HG03342 (cell line): Measurements from ENCODE around the gene SEMA4C.
"Not testable (repeated sequence)": the region's sequence is repeated elsewhere in the genome, so short reads cannot be mapped to it uniquely, and the experiment has no call there.

Source experiments
- ATAC-seq: cut with Tn5 transposase; IDR thresholded peaks from one replicate; pipeline ENCODE4 v1.9.1; 2021; ENCODE audit warnings: mild to moderate bottlenecking, moderate library complexity; ENCODE audit not compliant: unreplicated experiment

The SEMA4C gene

DNA sequence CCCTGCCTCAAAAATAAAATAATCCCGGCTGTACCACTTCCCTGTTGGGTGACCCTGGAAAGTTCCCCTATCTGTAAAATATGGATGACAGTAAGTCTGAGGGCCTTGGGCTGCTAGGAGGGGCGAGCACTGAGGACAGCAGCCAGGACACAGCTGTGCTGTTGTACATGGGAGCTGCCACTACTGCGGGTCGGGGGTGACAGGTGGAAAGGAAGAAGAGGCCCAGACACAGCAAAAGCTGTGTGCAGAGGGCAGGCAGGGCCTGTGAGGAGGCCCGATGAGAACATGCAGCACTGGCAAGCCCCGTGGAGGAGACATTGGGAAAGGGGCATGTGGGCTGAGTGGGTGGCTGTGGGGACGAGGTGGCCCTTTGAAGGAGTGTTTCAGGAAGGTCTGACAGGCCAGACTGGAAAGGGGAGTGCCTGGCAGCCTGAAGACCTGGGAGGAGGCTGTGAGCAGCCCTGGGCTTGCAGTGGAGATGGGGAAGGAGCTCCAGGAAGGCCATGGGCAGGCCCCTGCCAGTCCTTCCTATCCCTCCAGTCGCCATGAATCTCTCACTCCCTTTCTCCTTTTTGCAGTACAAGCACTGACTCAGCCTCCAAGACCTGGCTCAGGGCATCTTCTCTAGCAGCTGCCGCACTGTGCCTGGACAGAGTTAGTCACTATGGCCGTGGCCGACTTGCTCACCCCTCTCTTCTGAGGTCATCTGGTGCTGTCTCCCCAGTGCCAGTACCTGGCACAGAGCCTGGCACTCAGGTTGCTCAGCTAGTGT lies 28.9 kb upstream of the SEMA4C start:
- no peak for ATAC-seq

DNA sequence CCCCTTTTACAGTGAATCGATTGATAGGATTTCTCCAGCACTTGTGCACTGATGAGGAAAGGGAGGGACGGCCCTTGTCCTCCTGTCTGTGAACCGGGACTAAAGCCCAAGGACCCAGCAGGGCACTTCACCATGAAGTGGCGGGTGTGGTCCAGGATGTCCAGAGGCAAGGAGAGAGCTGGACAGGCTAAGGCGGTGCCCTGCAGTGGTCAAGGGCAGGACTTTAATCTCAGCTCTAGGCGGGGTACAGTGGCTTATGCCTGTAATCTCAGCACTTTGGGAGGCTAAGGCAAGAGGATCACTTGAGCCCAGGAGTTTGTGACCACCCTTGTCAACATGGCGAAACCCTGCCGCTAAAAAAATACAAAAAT lies 28.2 kb upstream of the SEMA4C start:
- no peak for ATAC-seq

DNA sequence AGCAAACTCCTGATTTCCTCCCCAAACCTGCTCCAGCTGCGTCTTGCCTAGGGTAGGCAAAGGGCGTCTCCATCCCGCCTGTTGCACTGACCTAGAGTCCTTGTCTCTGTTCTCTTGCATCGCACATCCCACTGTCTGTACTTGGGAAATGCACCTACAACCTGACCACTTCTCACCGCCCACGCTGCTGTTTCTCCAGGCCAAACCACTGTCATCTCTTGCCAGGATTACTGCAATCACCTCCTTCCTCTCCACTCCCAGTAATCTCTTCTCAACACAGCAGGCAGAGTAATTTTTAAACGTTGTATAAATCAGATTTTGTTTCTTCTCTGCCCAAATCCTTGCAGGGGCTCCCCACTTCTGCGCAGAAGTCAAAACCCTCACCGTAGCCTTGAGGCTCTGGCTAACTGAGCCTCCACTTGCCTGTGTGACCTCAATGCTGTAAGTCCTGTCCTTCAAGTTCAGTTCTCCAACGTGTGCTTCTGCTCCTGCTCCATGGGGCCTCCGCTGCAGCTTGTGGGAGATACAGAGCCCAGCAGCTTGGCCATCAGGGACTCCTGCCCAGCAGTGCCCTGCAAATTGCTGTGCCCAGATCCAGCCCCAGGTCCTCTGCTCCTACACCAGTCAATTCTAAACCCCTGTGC lies 27.7 kb upstream of the SEMA4C start:
- no peak for ATAC-seq

DNA sequence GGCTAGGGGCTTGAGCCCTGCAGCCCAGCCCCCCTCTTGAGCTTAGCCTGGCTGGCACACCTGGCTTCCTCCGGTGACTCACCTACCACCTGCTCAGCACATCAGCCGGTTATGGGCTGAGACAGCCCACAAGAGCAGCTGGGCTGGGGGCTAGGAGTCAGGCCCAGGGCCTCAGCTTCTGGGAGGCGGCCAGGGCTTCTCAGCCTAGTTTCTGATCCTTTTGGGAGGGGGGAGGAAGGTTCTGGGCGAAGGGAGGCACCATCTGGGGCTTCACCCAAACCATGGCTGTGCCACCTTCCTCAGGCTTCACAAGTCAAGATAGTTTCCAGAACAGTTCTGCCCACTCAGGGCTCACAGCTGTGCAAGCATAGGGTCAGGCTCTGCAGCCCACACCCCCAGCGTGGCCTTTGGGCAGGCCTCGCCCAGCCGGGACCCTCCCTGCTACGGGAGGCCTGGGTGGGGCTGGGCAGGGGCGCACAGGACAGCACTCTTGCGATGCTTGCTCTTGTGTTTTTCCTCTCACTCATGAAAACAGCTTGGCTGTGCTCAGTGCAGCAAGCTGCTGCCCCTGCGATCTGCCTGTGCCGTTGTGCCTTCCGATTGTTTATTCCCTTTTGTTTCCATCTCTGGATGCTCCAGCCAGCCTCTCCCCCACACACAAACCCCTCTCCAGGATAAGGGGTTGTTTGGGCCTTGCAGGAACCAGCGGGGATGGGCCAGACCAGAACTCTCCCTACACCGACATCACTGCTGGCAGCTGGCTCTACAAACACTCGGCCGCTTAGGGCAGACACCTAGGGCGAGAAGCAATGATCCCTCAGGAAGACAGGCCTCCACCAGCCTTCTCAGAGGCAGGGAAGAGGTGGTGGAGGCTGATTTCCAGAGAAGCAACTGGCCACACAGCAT lies 26.1 kb upstream of the SEMA4C start:
- ATAC-seq, result no peak

DNA sequence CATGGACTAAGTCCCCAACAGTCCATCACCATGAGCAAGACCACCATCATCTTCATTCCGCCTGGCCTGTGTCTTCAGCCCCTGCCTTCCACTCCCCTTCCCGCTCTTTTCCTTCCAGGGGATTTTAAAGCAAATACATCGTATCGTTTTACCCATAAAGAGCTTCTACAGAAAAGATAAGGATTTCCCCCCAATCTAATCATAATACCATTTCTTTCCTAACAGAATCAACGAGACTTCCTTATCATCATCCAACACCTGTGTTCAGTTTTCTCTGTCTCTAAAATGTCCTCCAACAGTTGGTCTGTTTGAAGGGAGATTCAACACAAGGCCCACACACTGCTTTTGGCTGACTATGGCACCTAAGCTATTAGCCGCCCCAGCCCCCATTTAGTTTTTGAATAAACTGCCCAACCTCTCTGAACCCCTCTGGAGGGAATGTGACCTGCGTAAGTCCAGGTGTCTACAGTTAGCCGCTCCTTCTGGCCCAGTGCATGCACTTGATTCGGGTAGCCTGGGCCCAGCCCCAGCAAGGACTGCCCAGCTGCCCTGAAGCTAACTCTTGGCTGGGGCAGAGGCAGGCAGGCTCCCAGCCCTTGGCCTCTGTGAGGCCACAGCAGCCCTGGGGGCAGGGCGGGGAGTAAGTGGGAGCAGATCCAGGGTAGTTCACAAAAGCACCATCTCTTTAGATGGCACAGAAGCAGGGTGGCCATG lies 25.3 kb upstream of the SEMA4C start:
- ATAC-seq, result no peak

DNA sequence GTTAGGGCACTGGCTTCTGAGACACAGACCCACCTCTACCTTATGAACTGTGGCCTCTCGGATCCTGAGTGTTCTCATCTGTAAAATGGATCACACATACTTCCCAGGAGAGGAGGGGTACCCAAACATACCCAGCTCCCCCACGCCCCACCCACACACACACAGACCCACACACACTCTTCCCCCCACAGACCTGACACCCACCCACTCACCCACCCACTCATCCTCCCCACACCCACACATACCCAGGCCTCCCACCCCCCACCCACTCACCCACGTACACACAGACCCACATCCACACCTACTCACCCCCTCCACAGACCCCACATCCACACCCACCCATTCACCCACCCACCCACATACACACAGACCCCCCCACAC lies 24.3 kb upstream of the SEMA4C start:
- ATAC-seq, result no peak

DNA sequence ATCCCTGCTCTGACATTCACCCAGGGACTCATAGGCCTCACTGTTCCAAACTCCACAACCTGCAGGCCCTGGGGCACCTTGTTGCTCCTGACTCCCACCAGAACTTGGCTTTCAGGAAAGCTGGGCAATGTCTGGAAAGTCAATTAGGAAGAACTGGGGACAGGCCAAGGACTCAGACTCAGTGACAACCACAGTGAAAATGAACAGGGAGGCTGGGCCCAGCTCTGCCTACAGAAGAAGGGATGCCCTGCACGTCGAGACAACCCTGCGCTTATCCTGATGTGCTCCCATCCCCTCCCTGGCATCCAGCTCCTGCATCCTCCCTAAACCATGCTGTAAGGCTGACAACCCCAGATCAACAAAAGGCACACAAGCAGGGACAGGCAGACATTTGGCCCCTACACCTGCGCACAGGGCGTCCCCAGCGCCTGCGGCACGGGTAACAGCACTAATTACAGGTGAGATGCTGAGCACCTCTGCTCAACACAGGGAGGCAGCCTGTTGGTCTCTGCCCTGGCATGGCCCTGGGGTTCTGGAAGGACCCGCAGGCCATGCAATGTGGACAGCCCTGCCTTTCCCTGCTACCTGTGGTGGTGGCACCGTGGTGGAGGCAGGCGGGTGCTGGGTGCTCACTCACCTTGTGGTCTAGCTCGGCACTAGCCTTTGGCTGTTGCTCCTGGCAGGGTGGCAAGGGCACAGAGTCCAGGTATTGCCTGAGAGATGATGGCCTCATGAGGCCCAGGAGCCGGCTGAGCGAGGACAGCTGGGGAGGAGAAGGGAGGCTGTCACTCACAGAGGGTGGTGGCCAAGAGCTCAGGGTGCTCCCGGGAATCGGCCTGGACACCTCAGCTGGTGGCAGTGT lies 23.6 kb upstream of the SEMA4C start:
- no peak for ATAC-seq

DNA sequence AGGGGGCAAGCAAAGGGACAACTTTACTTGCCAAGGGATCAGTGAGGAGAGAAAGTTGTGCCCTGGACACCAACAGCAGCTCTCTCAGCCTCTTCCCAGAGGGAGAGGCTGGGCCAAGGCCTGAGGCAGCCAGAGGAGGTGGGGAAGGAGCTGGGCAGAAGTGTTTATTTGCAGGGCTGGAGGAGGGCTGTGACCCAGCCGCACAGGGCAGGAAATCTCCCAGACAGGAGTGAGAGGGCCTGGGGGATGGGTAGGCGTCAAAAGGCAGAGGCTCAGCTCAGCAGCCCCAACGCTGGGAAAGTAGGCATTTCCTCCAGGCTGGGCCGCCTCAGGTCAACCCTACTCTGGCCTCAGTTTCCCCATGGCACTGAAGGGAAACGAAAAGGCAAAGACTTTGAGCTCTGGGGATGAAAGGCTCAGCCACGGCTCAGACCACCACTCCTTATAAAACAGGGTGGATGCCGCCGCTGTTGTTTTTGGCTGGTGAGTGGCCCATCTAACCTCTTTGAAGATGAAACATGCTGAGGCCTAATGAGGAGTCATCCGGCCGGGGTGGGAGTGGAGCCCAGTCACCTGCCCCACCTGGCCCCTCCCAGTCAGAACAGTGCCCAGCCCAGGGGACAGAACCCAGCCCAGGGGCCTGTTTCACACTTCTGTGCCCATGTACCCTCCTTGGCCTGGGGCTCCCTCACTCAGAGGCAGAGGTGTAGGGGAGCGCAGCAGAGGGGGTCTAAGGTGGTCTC lies 21.9 kb upstream of the SEMA4C start:
- ATAC-seq, result no peak

DNA sequence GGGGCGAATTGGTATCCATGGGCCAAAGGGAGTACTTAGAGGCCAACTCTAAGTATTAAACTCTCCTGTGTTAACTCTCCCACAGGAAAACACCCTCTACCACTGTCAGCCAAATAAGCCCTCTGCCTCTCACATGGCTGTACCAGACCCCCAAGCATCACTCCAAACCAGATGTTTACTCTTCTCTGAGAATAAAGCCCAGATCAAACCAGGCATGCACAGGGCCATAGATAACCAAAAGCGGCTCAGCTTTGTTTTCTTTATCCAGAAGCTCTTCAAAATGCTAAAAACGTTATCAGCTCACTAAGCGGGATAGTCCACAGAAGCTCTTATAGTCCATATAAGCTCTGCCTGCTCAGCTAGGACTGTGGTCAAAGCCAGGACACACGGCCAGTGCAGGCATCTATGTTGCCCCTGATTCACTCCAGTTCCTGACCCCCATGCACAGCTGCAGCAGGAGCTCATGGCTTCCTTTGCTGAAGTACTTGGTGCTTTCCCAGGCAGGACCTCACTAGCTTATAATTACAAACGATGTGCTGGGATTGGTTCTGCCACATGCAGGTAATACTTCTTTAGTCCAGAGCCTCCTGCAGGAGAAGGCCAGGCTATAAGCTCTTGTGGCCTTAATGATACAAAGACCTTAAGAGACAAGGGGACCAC lies 21.0 kb upstream of the SEMA4C start:
- no peak for ATAC-seq

DNA sequence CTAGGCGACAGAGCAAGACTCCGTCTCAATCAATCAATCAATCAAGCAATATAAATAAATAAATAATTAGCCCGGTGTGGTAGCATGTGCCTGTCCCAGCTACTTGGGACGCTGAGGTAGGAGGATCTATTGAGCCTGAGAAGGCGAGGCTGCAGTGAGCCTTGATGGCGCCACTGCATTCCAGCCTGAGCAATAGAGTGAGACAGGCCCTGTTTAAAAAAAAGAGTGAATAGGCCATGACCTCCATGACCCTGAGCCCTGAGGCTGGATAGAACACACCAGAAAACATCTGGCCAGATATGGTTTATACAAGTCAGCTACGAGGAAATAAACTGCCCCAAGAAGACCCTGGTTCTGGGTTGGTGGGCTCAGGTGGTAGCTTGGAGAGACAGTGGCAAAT lies 20.4 kb upstream of the SEMA4C start:
- ATAC-seq, result no peak

DNA sequence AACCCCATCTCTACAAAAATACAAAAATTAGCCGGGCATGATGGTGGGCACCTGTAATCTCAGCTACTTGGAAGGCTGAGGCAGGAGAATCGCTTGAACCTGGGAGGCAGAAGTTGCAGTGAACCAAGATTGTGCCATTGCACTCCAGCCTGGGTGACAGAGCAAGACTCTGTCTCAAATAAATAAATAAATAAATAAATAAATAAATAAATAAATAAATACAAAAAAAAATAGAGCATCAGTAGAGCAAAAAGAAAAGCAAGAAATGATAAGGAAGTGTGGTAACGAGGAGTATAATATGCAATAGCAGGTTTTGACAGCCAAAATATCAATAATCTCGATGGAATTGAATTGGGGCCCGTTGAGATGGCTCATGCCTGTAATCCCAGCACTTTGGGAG lies 19.6 kb upstream of the SEMA4C start:
- ATAC-seq, result not testable (repeated sequence)

DNA sequence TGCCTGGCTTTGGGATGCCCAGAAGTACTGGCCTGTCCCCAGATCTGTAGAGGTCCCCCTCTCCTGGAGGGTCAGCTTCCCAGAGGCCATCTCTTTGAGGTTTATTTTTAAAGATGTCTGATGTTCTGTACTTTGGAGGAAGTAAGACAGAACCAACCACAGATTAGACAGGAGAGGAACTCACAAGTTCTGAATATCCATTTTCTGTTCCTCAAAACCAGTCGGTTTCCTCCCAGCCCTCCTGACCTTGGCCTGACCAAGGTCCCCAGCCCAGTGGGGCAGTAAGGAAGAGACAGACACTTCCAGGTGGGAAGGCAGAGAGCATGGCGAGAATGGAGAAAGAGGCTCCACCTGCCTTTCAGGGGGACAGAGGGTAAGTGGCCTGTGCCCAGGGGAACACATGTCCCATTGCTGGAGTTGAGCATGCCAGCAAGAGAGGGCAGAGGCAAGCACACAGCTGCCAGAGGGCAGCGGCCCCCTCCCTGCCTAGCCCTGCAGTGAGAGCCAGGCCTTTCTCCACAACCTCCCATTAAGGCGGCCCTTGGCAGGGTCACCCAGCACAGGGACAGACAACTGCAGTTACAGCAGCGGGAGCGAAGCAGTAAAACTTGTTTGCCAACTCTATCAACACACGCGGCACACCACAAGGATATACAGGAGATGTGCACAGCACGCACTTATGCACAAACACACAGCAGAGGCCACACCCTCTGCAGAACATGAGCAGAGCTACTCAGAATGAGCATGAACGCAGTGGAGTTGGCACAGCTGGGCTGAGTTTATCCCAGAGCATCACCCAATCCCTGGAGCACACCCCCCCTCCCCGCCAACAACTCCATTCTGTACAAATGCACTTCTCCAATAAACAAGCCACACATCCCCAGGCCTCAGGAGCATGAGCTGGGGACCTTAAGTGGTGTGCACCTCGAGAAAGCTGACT lies 18.5 kb upstream of the SEMA4C start:
- no peak for ATAC-seq

DNA sequence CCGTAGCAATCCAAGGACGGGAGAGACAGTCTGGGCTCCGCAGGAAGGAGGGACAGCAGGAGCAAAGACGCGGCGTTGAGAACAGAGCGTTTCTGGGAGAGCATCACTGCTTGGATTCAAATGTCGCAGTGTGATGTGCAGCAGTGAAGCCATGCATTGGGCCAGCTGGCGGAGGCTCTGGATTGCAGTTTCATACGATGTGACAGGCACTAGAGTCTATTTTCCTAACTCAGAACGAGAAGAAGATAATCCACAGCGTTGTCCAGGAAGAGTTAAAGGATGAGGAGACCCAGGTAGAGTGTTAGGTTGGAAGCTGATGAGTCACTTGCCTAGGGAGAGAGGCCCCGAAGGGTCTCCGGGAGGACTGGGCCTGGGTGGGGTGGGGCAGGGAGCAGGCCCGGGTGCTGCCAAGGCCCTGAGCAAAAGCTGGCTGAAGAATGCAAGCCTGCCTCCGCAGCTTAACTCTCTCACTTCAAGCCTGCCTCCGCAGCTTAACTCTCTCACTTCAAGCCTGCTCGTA lies 17.7 kb upstream of the SEMA4C start:
- no peak for ATAC-seq

DNA sequence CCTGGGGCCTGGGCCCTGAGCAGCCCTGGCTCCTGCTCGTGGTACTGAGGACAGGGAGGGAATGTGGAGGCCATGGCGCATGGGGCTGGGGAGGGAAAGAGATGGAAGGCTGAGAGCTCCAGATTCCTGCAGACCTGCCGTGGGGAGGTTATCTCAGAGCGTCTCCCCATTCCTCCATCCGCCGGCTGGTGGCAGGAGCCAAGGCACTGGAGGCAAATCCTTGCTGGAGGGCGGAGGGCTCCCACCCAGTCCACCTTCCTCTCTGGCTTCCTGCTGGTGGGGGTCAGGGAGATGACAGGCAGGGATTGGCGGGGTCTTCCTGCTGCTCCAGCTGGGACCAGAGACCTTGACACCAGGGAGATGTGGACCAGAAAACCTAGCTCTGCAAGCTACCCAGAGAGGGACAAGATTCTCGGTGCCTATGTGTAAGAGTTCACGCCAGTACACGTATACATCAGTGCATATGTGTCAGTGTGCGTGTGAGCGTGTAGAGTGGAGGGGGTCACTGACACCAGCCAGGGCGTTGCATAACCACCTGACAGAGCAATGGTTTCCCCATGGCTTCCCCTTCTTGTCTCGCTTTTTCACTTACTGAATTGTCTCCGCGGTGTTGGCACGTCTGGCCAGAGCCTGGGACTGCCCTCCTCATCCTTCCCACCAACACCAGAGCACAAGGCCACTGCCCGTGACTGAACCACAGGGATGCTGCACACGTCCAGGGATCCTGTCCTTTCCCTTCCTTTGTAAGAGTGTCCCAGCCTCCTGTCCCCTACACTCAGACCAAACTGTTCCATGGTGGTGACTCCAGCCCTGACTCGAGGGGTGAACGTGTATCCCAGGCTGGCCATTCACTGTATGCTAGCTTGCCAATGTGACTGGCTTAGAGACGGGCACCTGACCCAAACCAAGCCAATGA lies 15.8 kb upstream of the SEMA4C start:
- no peak for ATAC-seq

DNA sequence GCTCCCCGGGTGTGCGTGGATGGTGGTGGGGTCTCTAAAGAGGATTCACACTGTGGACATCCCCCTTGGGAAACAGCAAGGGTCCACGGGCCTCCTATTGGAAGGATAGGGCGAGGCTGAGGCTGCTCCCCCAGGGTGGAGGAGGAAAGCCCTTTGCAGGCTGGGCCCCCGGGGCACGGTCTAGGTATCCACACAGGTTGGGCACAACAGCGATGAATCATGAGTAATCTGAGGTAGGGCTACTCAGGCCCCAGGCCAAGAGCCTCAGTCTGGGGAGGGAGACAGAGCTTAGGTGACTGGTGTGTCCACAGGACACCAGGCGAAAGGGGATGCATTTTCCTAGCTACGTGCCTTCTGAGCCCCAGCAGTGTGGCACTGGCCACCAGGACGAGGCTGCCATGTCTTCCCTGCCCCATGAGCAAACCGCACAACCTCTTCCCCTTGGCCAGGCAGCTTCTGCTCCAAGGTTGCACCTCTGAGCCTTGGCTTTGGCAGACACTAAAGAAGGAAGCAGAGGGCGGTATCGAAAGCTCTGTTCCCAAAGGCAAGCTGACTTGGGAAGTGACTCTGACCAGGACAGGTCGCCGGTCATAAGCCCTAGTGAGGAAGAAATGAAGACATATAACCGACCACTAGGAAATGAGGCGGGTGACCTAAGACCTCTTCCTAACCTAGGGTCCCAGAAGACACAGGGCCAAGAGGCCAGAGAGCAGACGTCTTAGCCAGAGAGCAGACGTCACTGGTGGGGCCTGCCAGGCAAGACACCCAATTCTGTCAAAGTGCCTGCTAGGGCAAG lies 14.6 kb upstream of the SEMA4C start:
- ATAC-seq, result no peak

DNA sequence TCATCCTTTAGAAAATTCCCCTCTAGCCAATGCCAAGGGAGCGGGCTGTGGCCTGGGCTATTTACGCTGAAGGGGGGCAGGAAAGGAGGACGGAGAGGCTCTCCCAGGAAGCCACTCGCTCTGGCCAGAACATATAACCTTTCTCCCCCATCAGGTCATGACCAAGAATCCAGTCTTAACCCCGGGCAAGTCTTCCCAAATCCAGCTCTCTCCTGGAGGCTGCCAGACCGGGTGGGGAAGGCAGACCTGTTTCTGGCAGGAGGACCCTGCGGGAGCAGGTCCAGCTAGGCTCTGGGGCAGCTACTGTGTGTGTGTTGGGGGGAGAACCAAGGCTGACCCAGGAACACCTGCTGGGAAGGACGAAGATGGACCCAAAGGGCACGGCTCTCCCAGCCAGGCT lies 13.4 kb upstream of the SEMA4C start:
- no peak for ATAC-seq
